ENCODE results near the gene BRSK2.
"Not testable (repeated sequence)": the region's sequence is repeated elsewhere in the genome, so short reads cannot be mapped to it uniquely, and the experiment has no call there.

Gene BRSK2

GRCh38 chr11:1389932-1390568 lies at the start of gene BRSK2:
Gene BRSK2, plus strand, starts transcription at chr11:1389934. Its CDS starts 351 bp downstream, at chr11:1390285.
- DNase-seq: no peak

GRCh38 chr11:1340111-1340510 lies 49.6 kb upstream of the BRSK2 start:
- no peak for DNase-seq

- not testable (repeated sequence) for DNase-seq
These were observed 48.5 kb upstream of the BRSK2 start for GRCh38 chr11:1341226-1341625.

- no peak for DNase-seq
These were observed 47.7 kb upstream of the BRSK2 start for GRCh38 chr11:1341928-1342524.

- no peak for DNase-seq
These were observed 46.8 kb upstream of the BRSK2 start for GRCh38 chr11:1342946-1343345.

- no peak for DNase-seq
These were observed 46.2 kb upstream of the BRSK2 start for GRCh38 chr11:1343391-1344055.

GRCh38 chr11:1344056-1344635 lies 45.6 kb upstream of the BRSK2 start:
- DNase-seq: no peak

- no peak for DNase-seq
These were observed 43.8 kb upstream of the BRSK2 start for GRCh38 chr11:1345737-1346513.

GRCh38 chr11:1346669-1347390 lies 42.9 kb upstream of the BRSK2 start:
- no peak for DNase-seq

GRCh38 chr11:1347411-1347999 lies 42.2 kb upstream of the BRSK2 start:
- not testable (repeated sequence) for DNase-seq

GRCh38 chr11:1348146-1348795 lies 41.5 kb upstream of the BRSK2 start:
- DNase-seq: no peak

- no peak for DNase-seq
These were observed 40.9 kb upstream of the BRSK2 start for GRCh38 chr11:1348796-1349326.

GRCh38 chr11:1349327-1350041 lies 40.2 kb upstream of the BRSK2 start:
- no peak for DNase-seq

- DNase-seq: no peak
These were observed 39.5 kb upstream of the BRSK2 start for GRCh38 chr11:1350086-1350725.

- DNase-seq: no peak
These were observed 38.3 kb upstream of the BRSK2 start for GRCh38 chr11:1351278-1351937.

- no peak for DNase-seq
These were observed 36.9 kb upstream of the BRSK2 start for GRCh38 chr11:1352696-1353382.

- no peak for DNase-seq
These were observed 36.2 kb upstream of the BRSK2 start for GRCh38 chr11:1353383-1354124.

Measured in NCI-H187 (cell line).